ENCODE data around the gene CPNE5. TPM values are rescaled to one million over a fixed set of nuclear protein-coding genes. Genes with fewer than 3 reads are reported as not detected.

CPNE5 gene
- total RNA-seq, 1 experiment from 2014 or later: not detected

DNA sequence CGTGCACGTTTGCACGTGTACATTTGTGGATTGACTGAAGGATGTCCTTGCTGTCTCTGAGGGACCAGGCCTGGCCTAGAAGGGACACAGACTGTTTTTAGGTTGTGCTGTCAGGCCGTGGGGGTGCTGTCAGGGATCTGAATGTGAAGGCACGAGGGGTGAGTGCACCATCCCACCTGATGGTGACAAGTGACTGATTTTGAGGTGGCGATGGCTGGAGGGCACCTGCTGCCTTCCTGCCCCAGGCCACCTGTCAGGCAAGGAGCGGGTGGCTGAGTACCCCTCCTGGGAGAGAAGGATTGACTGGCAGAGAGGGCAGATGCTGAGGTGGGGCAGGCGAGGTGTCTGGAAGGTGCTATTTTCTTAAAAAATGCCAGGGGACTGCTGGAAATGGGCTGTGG is 140.4 kb downstream of the CPNE5 start:
- Histone ChIP-seq H3F3A (ENCODE audit: low read length, unreplicated experiment) (no peaks in the 10 kb centered on the region), H3K4me1 (ENCODE audit: insufficient read depth, low read length) (peaks cover 6% of the 10 kb centered on the region; the same call in 1 of the 2 replicates), H4K20me1 (ENCODE audit: low read length) (no peaks in the 10 kb centered on the region), H3K9me3 (ENCODE audit: low read length) (no peaks in the 10 kb centered on the region), H2AFZ (ENCODE audit: low read length) (no peak overlapping the region), H3K27ac (ENCODE audit: low read length) (no peak overlapping the region), H3K27me3 (ENCODE audit: low read length) (no peaks in the 10 kb centered on the region), H3K79me2 (ENCODE audit: low read length) (no peaks in the 10 kb centered on the region), H3K9ac (ENCODE audit: low read length) (no peak overlapping the region), H3K9me2 (replicated peaks; ENCODE audit: low read length) (no peaks in the 10 kb centered on the region), H3K36me3 (ENCODE audit: low read depth, low read length) (no peaks in the 10 kb centered on the region), H3K4me2 (ENCODE audit: low read length) (no peak overlapping the region), H3K4me3 (ENCODE audit: low read length) (no peak overlapping the region)
- ATAC-seq (no peak), DNase-seq (no peak)
- TF ChIP-seq CTCF (conservative IDR thresholded peaks at IDR 0.05; ENCODE audit: low read depth, low read length): no peak
- no peak for TF ChIP-seq EZH2 (IDR thresholded peaks at IDR 0.05; ENCODE audit: low read length, unreplicated experiment)
- no peak for TF ChIP-seq EZH2phosphoT487 (IDR thresholded peaks at IDR 0.05; ENCODE audit: borderline replicate concordance, low read length)
- intact Hi-C loops (cut with micrococcal nuclease): no loop called here
- no TSS peak for BruUV-seq (replicated peaks)
- CTCF ChIA-PET: no interaction called here
- POLR2A ChIA-PET (ENCODE audit: unreplicated experiment): no interaction called here

GRCh38 chr6:36698196-36698595 is 141.0 kb downstream of the CPNE5 start:
- H3K4me2 ChIP-seq (ENCODE audit: low read length): no peak overlapping the region
- H3K4me3 ChIP-seq (ENCODE audit: low read length): no peak overlapping the region
- H3K79me2 ChIP-seq (ENCODE audit: low read length): no peaks in the 10 kb centered on the region
- H3K9me3 ChIP-seq (ENCODE audit: low read length): no peaks in the 10 kb centered on the region
- H4K20me1 ChIP-seq (ENCODE audit: low read length): no peaks in the 10 kb centered on the region
- H3F3A ChIP-seq (ENCODE audit: low read length, unreplicated experiment): no peaks in the 10 kb centered on the region
- H3K4me1 ChIP-seq (ENCODE audit: insufficient read depth, low read length): peaks cover 6% of the 10 kb centered on the region; the same call in 1 of the 2 replicates
- H3K9me2 ChIP-seq (replicated peaks; ENCODE audit: low read length): no peaks in the 10 kb centered on the region
- POLR2A ChIA-PET (ENCODE audit: unreplicated experiment): no interaction called here
- CTCF ChIA-PET: no interaction called here
- H3K27ac ChIP-seq (ENCODE audit: low read length): no peak overlapping the region
- H3K9ac ChIP-seq (ENCODE audit: low read length): no peak overlapping the region
- DNase-seq (no peak), ATAC-seq (no peak)
- TF ChIP-seq CTCF (conservative IDR thresholded peaks at IDR 0.05; ENCODE audit: low read depth, low read length) (no peak), EZH2 (IDR thresholded peaks at IDR 0.05; ENCODE audit: low read length, unreplicated experiment) (no peak), EZH2phosphoT487 (IDR thresholded peaks at IDR 0.05; ENCODE audit: borderline replicate concordance, low read length) (no peak)
- no peaks in the 10 kb centered on the region for H3K36me3 ChIP-seq (ENCODE audit: low read depth, low read length)
- H3K27me3 ChIP-seq (ENCODE audit: low read length): no peaks in the 10 kb centered on the region
- BruUV-seq (replicated peaks): no TSS peak
- intact Hi-C loops (cut with micrococcal nuclease): no loop called here
- no peak overlapping the region for H2AFZ ChIP-seq (ENCODE audit: low read length)

- Histone ChIP-seq H3K36me3 (ENCODE audit: low read depth, low read length) (no peaks in the 10 kb centered on the region), H3K27ac (ENCODE audit: low read length) (no peak within 1 kb of the TSS), H3K9ac (ENCODE audit: low read length) (no peak within 1 kb of the TSS), H3K79me2 (ENCODE audit: low read length) (no peaks in the 10 kb centered on the region), H3F3A (ENCODE audit: low read length, unreplicated experiment) (no peaks in the 10 kb centered on the region), H3K9me3 (ENCODE audit: low read length) (no peaks in the 10 kb centered on the region), H4K20me1 (ENCODE audit: low read length) (no peaks in the 10 kb centered on the region), H3K9me2 (replicated peaks; ENCODE audit: low read length) (no peaks in the 10 kb centered on the region), H3K4me1 (ENCODE audit: insufficient read depth, low read length) (peaks cover 6% of the 10 kb centered on the region; the same call in 1 of the 2 replicates), H3K4me3 (ENCODE audit: low read length) (no peak within 1 kb of the TSS), H2AFZ (ENCODE audit: low read length) (no peak within 1 kb of the TSS), H3K27me3 (ENCODE audit: low read length) (no peaks in the 10 kb centered on the region), H3K4me2 (ENCODE audit: low read length) (no peak within 1 kb of the TSS)
- POLR2A ChIA-PET (ENCODE audit: unreplicated experiment): no interaction called here
- DNase-seq (no peak), ATAC-seq (no peak)
- no peak for TF ChIP-seq EZH2phosphoT487 (IDR thresholded peaks at IDR 0.05; ENCODE audit: borderline replicate concordance, low read length)
- TF ChIP-seq CTCF (conservative IDR thresholded peaks at IDR 0.05; ENCODE audit: low read depth, low read length): no peak
- TF ChIP-seq EZH2 (IDR thresholded peaks at IDR 0.05; ENCODE audit: low read length, unreplicated experiment): no peak
- no TSS peak for BruUV-seq (replicated peaks)
- CTCF ChIA-PET: no interaction called here
- intact Hi-C loops (cut with micrococcal nuclease): no loop called here
Observed at GRCh38 chr6:36697481-36697903, 141.8 kb downstream of the CPNE5 start, which contains the start of gene RAB44. RAB44 (plus strand) TSS chr6:36697826; CDS start chr6:36704236, 6,410 bp downstream.
